Vagina (tissue), 2 donors: ENCODE measurements around the gene MIPEP.

Experiments used
- CTCF ChIP-seq, 3 experiments: fragments of 450-650 bp in 2 of 3; fragments of 200-600 bp in 1 of 3; sonication (generic) in 1 of 3; IDR thresholded peaks; one replicate each; pipeline ENCODE4 v1.5.1; 2017 to 2019; ENCODE audit warnings: antibody characterized with exemption in 3 of 3, mild to moderate bottlenecking in 2 of 3, moderate library complexity in 2 of 3
- POLR2AphosphoS5 ChIP-seq, 2 donors: sonication (generic); formaldehyde crosslinking; IDR thresholded peaks; one replicate each; pipeline ENCODE4 v1.9.0; 2017; ENCODE audit warnings: antibody characterized with exemption in 2 of 2, mild to moderate bottlenecking in 2 of 2, low read depth in 1 of 2; ENCODE audit not compliant: insufficient read depth in 1 of 2

- TF ChIP-seq CTCF (IDR thresholded peaks at IDR 0.05) (no peak), POLR2AphosphoS5 (IDR thresholded peaks at IDR 0.05; ENCODE audit: insufficient read depth in 1 of 2, low read depth in 1 of 2) (no peak)
Observed at GRCh38 chr13:23833733-23834611, 55.2 kb downstream of the MIPEP start.
